Measurements from ENCODE around the gene RHOC. TPM values are rescaled to one million over a fixed set of nuclear protein-coding genes. Genes with fewer than 3 reads are reported as not detected.
A peak's percentile ranks its signal among the peaks of the same experiment; 100 is the strongest.
"Not testable (repeated sequence)": the region's sequence is repeated elsewhere in the genome, so short reads cannot be mapped to it uniquely, and the experiment has no call there.

The RHOC gene
- total and polyA plus RNA-seq, 2 donors = 149 to 300 TPM

DNA sequence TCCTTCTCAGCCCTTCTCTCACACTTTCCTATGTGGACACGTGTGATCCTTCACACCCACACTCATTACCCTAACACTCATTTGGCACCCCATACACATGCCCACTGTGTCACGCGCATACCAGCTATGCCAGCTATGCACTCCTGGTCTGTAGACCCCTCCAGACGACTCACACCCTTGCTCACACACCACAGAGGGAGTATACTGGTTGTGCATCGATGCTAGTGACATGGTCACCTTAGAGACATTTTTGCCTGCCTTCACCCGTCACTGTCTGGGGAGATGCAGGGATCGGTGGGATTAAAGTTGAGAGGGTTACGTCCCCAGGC is 16.5 kb upstream of the RHOC start:
- DNase-seq (ENCODE audit: extremely low spot score) = no peak
- no peaks in the 10 kb centered on the region for H3K36me3 ChIP-seq (ENCODE audit: insufficient read depth)
- no peak overlapping the region for H3K4me3 ChIP-seq (ENCODE audit: low read depth, low read length)
- no peak overlapping the region for H3K27ac ChIP-seq (ENCODE audit: low read depth)
- no peaks in the 10 kb centered on the region for H3K4me1 ChIP-seq (ENCODE audit: insufficient read depth)
- 83% methylated on average over 8 of the region's 8 CpGs for WGBS

DNA sequence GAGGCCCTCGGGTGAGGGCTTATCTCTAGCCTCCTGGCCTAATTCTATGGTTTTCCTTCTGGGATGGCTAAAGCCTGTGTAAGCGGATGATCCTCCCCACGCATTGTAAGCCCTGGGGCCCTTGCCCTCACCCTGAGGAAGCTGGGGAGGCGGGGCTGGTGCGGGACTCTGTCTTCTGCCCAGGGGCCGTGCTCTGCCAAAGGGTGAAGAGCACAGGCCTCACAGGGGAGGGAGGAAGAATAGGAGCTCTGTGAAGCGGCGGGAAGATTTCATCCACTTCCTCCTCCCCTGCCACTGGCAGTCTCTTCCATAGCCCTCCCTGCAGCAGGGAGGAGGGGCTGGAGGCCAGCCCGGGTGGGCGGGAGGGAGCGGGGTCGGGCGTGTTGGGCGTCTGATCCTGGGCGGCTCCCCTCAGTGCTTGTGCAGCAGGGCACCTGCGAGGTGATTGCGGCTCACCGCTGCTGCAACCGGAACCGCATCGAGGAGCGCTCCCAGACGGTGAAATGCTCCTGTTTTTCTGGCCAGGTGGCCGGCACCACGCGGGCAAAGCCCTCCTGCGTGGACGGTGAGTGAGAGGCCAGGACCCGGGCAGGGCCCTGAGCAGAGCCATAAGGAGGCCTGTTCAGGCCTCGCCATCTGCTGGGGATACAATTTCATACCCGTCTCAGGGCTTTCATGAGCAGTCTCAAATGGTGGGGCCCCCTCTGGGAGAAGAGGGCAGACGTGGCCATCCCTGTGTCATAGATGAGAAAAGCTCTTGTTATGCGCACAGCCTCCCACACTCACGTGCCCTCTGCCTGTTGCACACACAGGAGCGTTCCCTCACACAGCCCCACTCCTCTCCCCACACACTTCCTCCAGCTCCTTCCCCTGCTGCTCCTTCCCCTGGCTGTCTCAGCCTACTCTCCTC is 15.9 kb upstream of the RHOC start:
- WGBS = 12% methylated on average over 35 of the region's 35 CpGs
- DNase-seq (ENCODE audit: extremely low spot score) = no peak
- no peaks in the 10 kb centered on the region for H3K4me1 ChIP-seq (ENCODE audit: insufficient read depth)
- no peaks in the 10 kb centered on the region for H3K36me3 ChIP-seq (ENCODE audit: insufficient read depth)
- no peak overlapping the region for H3K27ac ChIP-seq (ENCODE audit: low read depth)
- H3K4me3 ChIP-seq (ENCODE audit: low read depth, low read length) = no peak overlapping the region

DNA sequence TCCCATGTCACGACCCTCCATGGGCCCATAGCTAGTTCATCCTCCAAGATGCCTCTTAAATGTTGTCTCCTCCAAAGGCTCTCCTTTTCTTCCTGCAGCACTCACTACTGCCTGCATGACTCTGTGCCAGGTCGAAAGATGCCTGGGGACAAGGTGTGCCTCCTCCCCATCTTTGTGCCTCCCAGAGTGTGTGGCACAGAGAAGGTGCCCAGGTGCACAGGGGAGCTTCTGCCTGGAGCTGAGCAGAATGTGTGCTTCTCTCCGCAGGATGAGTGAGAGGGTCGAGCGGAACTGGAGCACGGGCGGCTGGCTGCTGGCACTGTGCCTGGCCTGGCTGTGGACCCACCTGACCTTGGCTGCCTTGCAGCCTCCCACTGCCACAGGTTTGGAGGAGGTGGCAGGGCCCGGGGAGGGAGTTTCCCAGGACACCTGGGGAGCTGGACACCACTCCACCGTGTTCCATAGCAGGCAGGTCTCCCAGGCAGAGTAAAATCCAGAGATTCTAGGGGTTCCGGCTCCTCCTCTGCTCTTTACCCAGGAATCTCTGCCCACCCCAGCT is 15.1 kb upstream of the RHOC start:
- WGBS = 63% methylated on average over 10 of the region's 10 CpGs
- no peaks in the 10 kb centered on the region for H3K4me1 ChIP-seq (ENCODE audit: insufficient read depth)
- H3K27ac ChIP-seq (ENCODE audit: low read depth) = no peak overlapping the region
- no peaks in the 10 kb centered on the region for H3K36me3 ChIP-seq (ENCODE audit: insufficient read depth)
- no peak for DNase-seq (ENCODE audit: extremely low spot score)
- no peak overlapping the region for H3K4me3 ChIP-seq (ENCODE audit: low read depth, low read length)

DNA sequence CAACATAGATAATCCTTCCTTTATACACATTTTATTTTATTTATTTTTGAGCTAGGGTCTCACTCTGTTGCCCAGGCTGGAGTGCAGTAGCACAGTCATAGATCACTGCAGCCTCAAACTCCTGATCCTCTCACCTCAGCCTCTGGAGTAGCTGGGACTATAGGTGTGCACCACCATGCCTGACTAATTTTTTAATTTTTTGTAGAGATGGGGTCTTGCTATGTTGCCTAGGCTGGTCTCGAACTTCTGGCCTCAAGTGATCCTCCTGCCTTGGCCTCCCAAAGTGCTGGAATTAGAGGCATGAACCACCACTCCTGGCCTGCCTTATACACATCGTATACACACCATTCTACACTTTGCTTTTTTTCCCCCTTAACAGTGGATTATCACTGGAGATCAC is 14.4 kb upstream of the RHOC start:
- H3K36me3 ChIP-seq (ENCODE audit: insufficient read depth); H3K4me3 ChIP-seq (ENCODE audit: low read depth, low read length); H3K4me1 ChIP-seq (ENCODE audit: insufficient read depth); H3K27ac ChIP-seq (ENCODE audit: low read depth); DNase-seq (ENCODE audit: extremely low spot score): not testable (repeated sequence)
- WGBS = 98% methylated on average over 2 of the region's 2 CpGs

DNA sequence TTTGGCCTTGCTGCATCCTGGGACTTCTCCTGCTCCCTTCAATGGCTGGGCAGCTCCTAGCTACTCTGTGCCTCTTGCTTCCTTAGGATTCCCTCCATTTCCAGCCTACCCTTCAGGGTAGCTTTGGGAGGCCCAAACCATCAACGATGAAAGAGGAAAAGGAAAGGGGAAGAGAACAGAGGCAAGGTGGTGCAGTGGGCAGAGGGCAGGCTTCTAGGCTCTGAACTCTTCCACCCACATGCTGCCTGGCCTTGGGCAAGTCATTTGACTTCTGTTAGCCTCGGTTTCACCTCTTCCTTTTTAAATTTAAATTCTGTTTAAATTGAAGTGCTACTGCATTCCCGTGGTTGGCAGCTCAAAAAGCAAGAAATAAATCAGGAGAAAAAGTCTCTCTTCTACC is 13.9 kb upstream of the RHOC start:
- no peaks in the 10 kb centered on the region for H3K4me1 ChIP-seq (ENCODE audit: insufficient read depth)
- 83% methylated on average over 3 of the region's 3 CpGs for WGBS
- H3K27ac ChIP-seq (ENCODE audit: low read depth) = no peak overlapping the region
- no peak for DNase-seq (ENCODE audit: extremely low spot score)
- H3K4me3 ChIP-seq (ENCODE audit: low read depth, low read length) = no peak overlapping the region
- H3K36me3 ChIP-seq (ENCODE audit: insufficient read depth) = no peaks in the 10 kb centered on the region

GRCh38 chr1:112719706-112720105 is 12.8 kb upstream of the RHOC start:
- Histone ChIP-seq H3K27ac (ENCODE audit: low read depth) (no peak overlapping the region), H3K4me1 (ENCODE audit: insufficient read depth) (no peaks in the 10 kb centered on the region), H3K36me3 (ENCODE audit: insufficient read depth) (no peaks in the 10 kb centered on the region), H3K4me3 (ENCODE audit: low read depth, low read length) (no peak overlapping the region)
- no peak for DNase-seq (ENCODE audit: extremely low spot score)
- WGBS = 92% methylated on average over 2 of the region's 2 CpGs

DNA sequence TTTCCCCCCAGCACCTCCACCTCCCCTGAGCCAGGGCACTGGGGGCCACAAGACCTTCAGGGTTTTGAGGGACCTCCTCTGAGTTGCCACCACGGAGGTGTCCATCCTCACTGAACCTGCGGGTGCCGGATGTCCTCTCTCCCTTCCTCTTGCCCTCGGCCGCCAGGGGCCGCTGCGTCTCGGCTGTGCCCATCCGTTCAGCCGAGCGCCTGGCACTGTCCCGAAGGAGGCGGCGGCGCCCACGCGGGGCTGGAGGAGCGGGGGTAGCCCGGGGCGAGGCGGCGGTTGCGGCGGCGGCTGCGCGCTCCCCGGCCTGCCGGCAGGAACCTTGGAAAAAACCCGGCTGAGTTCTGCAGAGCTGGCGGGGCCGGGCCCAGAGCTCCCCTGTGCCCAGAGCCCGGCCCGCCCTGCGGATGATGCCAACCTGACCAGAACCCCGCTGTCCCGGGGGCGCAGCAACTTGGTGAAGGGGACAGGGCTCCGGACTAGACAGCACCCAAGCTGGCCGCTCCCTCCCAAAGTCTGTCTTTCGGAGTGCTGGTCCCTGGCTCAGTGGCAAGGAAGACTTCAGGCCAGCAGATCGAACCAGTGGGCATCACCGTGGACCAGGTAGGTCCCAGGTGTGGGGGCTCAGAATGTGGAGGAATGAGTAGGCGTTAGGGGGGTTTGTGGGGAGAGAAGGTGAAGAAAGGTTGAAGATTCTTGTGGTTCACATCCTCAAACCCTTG is 11.9 kb upstream of the RHOC start:
- Histone ChIP-seq H3K27ac (ENCODE audit: low read depth) (no peak overlapping the region), H3K4me3 (ENCODE audit: low read depth, low read length) (no peak overlapping the region), H3K36me3 (ENCODE audit: insufficient read depth) (no peaks in the 10 kb centered on the region), H3K4me1 (ENCODE audit: insufficient read depth) (no peaks in the 10 kb centered on the region)
- no peak for DNase-seq (ENCODE audit: extremely low spot score)
- WGBS = 17% methylated on average over 44 of the region's 44 CpGs

- H3K4me3 ChIP-seq (ENCODE audit: low read depth, low read length) = no peak overlapping the region
- H3K27ac ChIP-seq (ENCODE audit: low read depth) = no peak overlapping the region
- no peaks in the 10 kb centered on the region for H3K4me1 ChIP-seq (ENCODE audit: insufficient read depth)
- WGBS = 91% methylated on average over 2 of the region's 2 CpGs
- H3K36me3 ChIP-seq (ENCODE audit: insufficient read depth) = no peaks in the 10 kb centered on the region
- DNase-seq (ENCODE audit: extremely low spot score) = no peak
Measured at GRCh38 chr1:112717263-112717873, 10.4 kb upstream of the RHOC start.

- no peak overlapping the region for H3K27ac ChIP-seq (ENCODE audit: low read depth)
- H3K36me3 ChIP-seq (ENCODE audit: insufficient read depth) = no peaks in the 10 kb centered on the region
- H3K4me1 ChIP-seq (ENCODE audit: insufficient read depth) = no peaks in the 10 kb centered on the region
- H3K4me3 ChIP-seq (ENCODE audit: low read depth, low read length) = peak overlapping the region; percentile 48
- peak; percentile 89 for DNase-seq (ENCODE audit: extremely low spot score)
- WGBS = 16% methylated on average over 13 of the region's 13 CpGs
Measured at GRCh38 chr1:112716133-112716720, 9.3 kb upstream of the RHOC start.

DNA sequence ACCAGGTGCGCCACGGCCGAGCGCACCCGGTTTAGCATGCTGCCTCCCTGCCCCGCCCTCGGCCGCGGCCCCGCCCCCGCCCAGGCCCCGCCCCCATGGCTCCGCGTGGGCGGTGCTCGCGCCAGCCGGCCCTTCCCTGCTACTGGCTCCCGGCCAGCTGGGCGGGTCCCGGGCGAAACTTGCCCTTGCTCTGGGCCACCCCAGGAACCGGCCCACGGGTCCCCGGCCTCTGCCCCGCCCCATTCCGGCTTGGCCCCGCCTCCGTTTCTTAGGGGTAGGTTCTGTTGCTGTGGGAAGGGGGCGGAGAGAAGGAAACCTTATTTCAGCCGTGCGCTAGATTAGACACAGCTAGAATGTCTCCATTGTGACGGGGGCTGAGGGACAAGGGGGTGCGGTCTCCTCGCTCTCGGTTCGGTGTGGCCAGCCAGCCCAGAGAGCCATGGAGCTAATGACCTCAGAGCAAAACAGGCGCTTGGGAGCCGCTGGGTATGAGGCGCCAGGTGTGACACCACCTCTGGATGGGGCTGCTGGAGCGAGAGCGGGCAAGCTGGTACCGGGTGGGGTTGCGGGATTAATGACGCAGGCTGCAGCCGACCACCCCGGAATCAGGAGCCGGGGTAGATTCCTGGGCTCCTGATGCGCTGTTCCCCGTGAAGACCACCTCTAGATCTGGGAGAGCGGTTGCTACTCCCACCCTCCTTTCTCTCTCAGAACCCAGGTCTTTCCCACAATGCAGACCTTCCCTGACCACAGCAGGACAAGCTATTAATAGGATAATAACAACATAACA is 8.5 kb upstream of the RHOC start, which contains the start of gene PPM1J:
PPM1J (minus strand) TSS at position 69 of the 790 bp plus-strand sequence; CDS start at position 38, 31 bp downstream.
- Histone ChIP-seq H3K36me3 (ENCODE audit: insufficient read depth) (no peaks in the 10 kb centered on the region), H3K4me1 (ENCODE audit: insufficient read depth) (no peaks in the 10 kb centered on the region), H3K27ac (ENCODE audit: low read depth) (no peak within 1 kb of the TSS), H3K4me3 (ENCODE audit: low read depth, low read length) (peak within 1 kb of the TSS; percentile 48)
- WGBS = under 1% methylated on average over 51 of the region's 51 CpGs
- no peak for DNase-seq (ENCODE audit: extremely low spot score)

GRCh38 chr1:112714313-112715263 is 7.7 kb upstream of the RHOC start:
- DNase-seq (ENCODE audit: extremely low spot score) = no peak
- Histone ChIP-seq H3K36me3 (ENCODE audit: insufficient read depth) (no peaks in the 10 kb centered on the region), H3K4me1 (ENCODE audit: insufficient read depth) (no peaks in the 10 kb centered on the region), H3K4me3 (ENCODE audit: low read depth, low read length) (peak overlapping the region; percentile 48), H3K27ac (ENCODE audit: low read depth) (no peak overlapping the region)
- WGBS = 1% methylated on average over 86 of the region's 86 CpGs
